ENCODE results near the gene ZNF106.
A peak's percentile ranks its signal among the peaks of the same experiment; 100 is the strongest.

The ZNF106 gene

GRCh38 chr15:42374810-42375209, 116.1 kb downstream of the ZNF106 start:
- Histone ChIP-seq H3K4me2 (ENCODE audit: low read length) (no peak overlapping the region), H3K18ac (ENCODE audit: low read length) (no peak overlapping the region), H3K4me1 (ENCODE audit: control insufficient read depth in 1 of 2, insufficient read depth in 2 of 2, low read length in 2 of 2) (no peaks in the 10 kb centered on the region), H2BK5ac (ENCODE audit: low read depth, low read length, poor library complexity) (no peak overlapping the region), H2AK5ac (ENCODE audit: low read length) (no peak overlapping the region), H2BK120ac (ENCODE audit: insufficient read depth, low read length, poor library complexity) (no peak overlapping the region), H3K79me1 (ENCODE audit: low read length) (no peaks in the 10 kb centered on the region), H3K9me3 (ENCODE audit: insufficient read depth, low read depth, low read length) (no peaks in the 10 kb centered on the region), H3K36me3 (ENCODE audit: control insufficient read depth in 1 of 2, insufficient read depth in 2 of 2, low read length in 2 of 2) (no peaks in the 10 kb centered on the region), H3K4me3 (ENCODE audit: low read depth, low read length) (no peak overlapping the region), H3K23ac (ENCODE audit: low read length) (no peak overlapping the region), H3K79me2 (ENCODE audit: control insufficient read depth, insufficient read depth, low read length, poor library complexity) (no peaks in the 10 kb centered on the region), H4K91ac (ENCODE audit: low read depth, low read length) (no peak overlapping the region), H3K4ac (ENCODE audit: low read depth, low read length) (no peak overlapping the region), H3K27ac (ENCODE audit: low read depth, low read length) (no peak overlapping the region), H4K8ac (ENCODE audit: low read depth, low read length) (no peak overlapping the region), H2AFZ (ENCODE audit: insufficient read depth, low read length, poor library complexity) (no peak overlapping the region), H3K14ac (ENCODE audit: low read length) (no peak overlapping the region), H4K12ac (ENCODE audit: low read depth, low read length) (no peak overlapping the region), H3K27me3 (ENCODE audit: insufficient read depth, low read length) (no peaks in the 10 kb centered on the region), H3K9ac (ENCODE audit: low read length) (no peak overlapping the region), H2BK12ac (ENCODE audit: low read length) (no peak overlapping the region)
- no peak for DNase-seq
- no CpG with 5 or more reads among the region's 1 CpG for WGBS (ENCODE audit: extremely low coverage, insufficient coverage, insufficient read length)

GRCh38 chr15:42373936-42374335, 117.0 kb downstream of the ZNF106 start:
- DNase-seq = no peak
- H2BK120ac ChIP-seq (ENCODE audit: insufficient read depth, low read length, poor library complexity) = no peak overlapping the region
- H4K12ac ChIP-seq (ENCODE audit: low read depth, low read length) = no peak overlapping the region
- H3K27me3 ChIP-seq (ENCODE audit: insufficient read depth, low read length) = no peaks in the 10 kb centered on the region
- H3K14ac ChIP-seq (ENCODE audit: low read length) = no peak overlapping the region
- H2BK5ac ChIP-seq (ENCODE audit: low read depth, low read length, poor library complexity) = no peak overlapping the region
- H3K4ac ChIP-seq (ENCODE audit: low read depth, low read length) = no peak overlapping the region
- H2AK5ac ChIP-seq (ENCODE audit: low read length) = no peak overlapping the region
- H3K18ac ChIP-seq (ENCODE audit: low read length) = no peak overlapping the region
- H3K79me1 ChIP-seq (ENCODE audit: low read length) = no peaks in the 10 kb centered on the region
- H3K27ac ChIP-seq (ENCODE audit: low read depth, low read length) = no peak overlapping the region
- no peak overlapping the region for H4K8ac ChIP-seq (ENCODE audit: low read depth, low read length)
- H3K4me3 ChIP-seq (ENCODE audit: low read depth, low read length) = no peak overlapping the region
- no peaks in the 10 kb centered on the region for H3K36me3 ChIP-seq (ENCODE audit: control insufficient read depth in 1 of 2, insufficient read depth in 2 of 2, low read length in 2 of 2)
- no peak overlapping the region for H3K4me2 ChIP-seq (ENCODE audit: low read length)
- no peak overlapping the region for H4K91ac ChIP-seq (ENCODE audit: low read depth, low read length)
- no peak overlapping the region for H3K9ac ChIP-seq (ENCODE audit: low read length)
- no peaks in the 10 kb centered on the region for H3K9me3 ChIP-seq (ENCODE audit: insufficient read depth, low read depth, low read length)
- no peak overlapping the region for H3K23ac ChIP-seq (ENCODE audit: low read length)
- no peaks in the 10 kb centered on the region for H3K79me2 ChIP-seq (ENCODE audit: control insufficient read depth, insufficient read depth, low read length, poor library complexity)
- H2BK12ac ChIP-seq (ENCODE audit: low read length) = no peak overlapping the region
- no CpG with 5 or more reads among the region's 4 CpGs for WGBS (ENCODE audit: extremely low coverage, insufficient coverage, insufficient read length)
- H2AFZ ChIP-seq (ENCODE audit: insufficient read depth, low read length, poor library complexity) = no peak overlapping the region
- H3K4me1 ChIP-seq (ENCODE audit: control insufficient read depth in 1 of 2, insufficient read depth in 2 of 2, low read length in 2 of 2) = no peaks in the 10 kb centered on the region

DNA sequence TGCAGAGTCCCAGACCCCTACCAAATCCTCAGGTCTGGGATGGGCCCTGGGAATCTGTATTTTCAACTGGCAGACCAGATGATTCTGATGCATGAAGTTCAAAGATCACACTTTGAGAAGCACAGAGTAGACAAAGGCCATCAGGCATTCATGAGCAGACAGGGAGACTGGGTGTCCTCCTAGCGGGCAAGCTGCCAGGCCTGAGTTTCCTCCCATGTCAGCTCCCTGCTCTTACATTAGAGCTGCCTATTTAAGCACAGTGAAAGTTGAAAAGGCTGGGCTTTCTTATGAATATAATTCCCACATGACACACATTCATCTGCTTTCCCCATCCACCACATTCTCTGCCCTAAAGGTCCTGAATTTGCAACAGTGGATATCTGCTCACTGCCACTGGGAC, 117.7 kb downstream of the ZNF106 start:
- Histone ChIP-seq H3K23ac (ENCODE audit: low read length) (no peak overlapping the region), H2AFZ (ENCODE audit: insufficient read depth, low read length, poor library complexity) (no peak overlapping the region), H3K14ac (ENCODE audit: low read length) (no peak overlapping the region), H3K4me2 (ENCODE audit: low read length) (no peak overlapping the region), H4K91ac (ENCODE audit: low read depth, low read length) (no peak overlapping the region), H3K79me2 (ENCODE audit: control insufficient read depth, insufficient read depth, low read length, poor library complexity) (no peaks in the 10 kb centered on the region), H3K4ac (ENCODE audit: low read depth, low read length) (no peak overlapping the region), H3K4me3 (ENCODE audit: low read depth, low read length) (no peak overlapping the region), H3K27ac (ENCODE audit: low read depth, low read length) (no peak overlapping the region), H3K36me3 (ENCODE audit: control insufficient read depth in 1 of 2, insufficient read depth in 2 of 2, low read length in 2 of 2) (no peaks in the 10 kb centered on the region), H3K9me3 (ENCODE audit: insufficient read depth, low read depth, low read length) (no peaks in the 10 kb centered on the region), H2BK120ac (ENCODE audit: insufficient read depth, low read length, poor library complexity) (no peak overlapping the region), H3K18ac (ENCODE audit: low read length) (no peak overlapping the region), H3K9ac (ENCODE audit: low read length) (no peak overlapping the region), H2BK5ac (ENCODE audit: low read depth, low read length, poor library complexity) (no peak overlapping the region), H3K4me1 (ENCODE audit: control insufficient read depth in 1 of 2, insufficient read depth in 2 of 2, low read length in 2 of 2) (no peaks in the 10 kb centered on the region), H4K8ac (ENCODE audit: low read depth, low read length) (no peak overlapping the region), H4K12ac (ENCODE audit: low read depth, low read length) (no peak overlapping the region), H2BK12ac (ENCODE audit: low read length) (no peak overlapping the region), H3K27me3 (ENCODE audit: insufficient read depth, low read length) (no peaks in the 10 kb centered on the region), H3K79me1 (ENCODE audit: low read length) (no peaks in the 10 kb centered on the region), H2AK5ac (ENCODE audit: low read length) (no peak overlapping the region)
- DNase-seq = no peak
- no CpG with 5 or more reads among the region's 1 CpG for WGBS (ENCODE audit: extremely low coverage, insufficient coverage, insufficient read length)

GRCh38 chr15:42371096-42371495, 119.8 kb downstream of the ZNF106 start:
- no peak overlapping the region for H2BK12ac ChIP-seq (ENCODE audit: low read length)
- no peak overlapping the region for H3K14ac ChIP-seq (ENCODE audit: low read length)
- no peak overlapping the region for H3K9ac ChIP-seq (ENCODE audit: low read length)
- H3K36me3 ChIP-seq (ENCODE audit: control insufficient read depth in 1 of 2, insufficient read depth in 2 of 2, low read length in 2 of 2) = no peaks in the 10 kb centered on the region
- H4K8ac ChIP-seq (ENCODE audit: low read depth, low read length) = no peak overlapping the region
- H3K4me3 ChIP-seq (ENCODE audit: low read depth, low read length) = no peak overlapping the region
- H3K4me1 ChIP-seq (ENCODE audit: control insufficient read depth in 1 of 2, insufficient read depth in 2 of 2, low read length in 2 of 2) = no peaks in the 10 kb centered on the region
- H3K4me2 ChIP-seq (ENCODE audit: low read length) = no peak overlapping the region
- WGBS (ENCODE audit: extremely low coverage, insufficient coverage, insufficient read length) = no CpG with 5 or more reads among the region's 2 CpGs
- H3K79me1 ChIP-seq (ENCODE audit: low read length) = no peaks in the 10 kb centered on the region
- peak in 1 of 2 donors; percentile 14 for DNase-seq
- H2AK5ac ChIP-seq (ENCODE audit: low read length) = no peak overlapping the region
- H3K27me3 ChIP-seq (ENCODE audit: insufficient read depth, low read length) = no peaks in the 10 kb centered on the region
- no peak overlapping the region for H2BK5ac ChIP-seq (ENCODE audit: low read depth, low read length, poor library complexity)
- H3K4ac ChIP-seq (ENCODE audit: low read depth, low read length) = no peak overlapping the region
- no peak overlapping the region for H4K91ac ChIP-seq (ENCODE audit: low read depth, low read length)
- H3K79me2 ChIP-seq (ENCODE audit: control insufficient read depth, insufficient read depth, low read length, poor library complexity) = no peaks in the 10 kb centered on the region
- no peak overlapping the region for H4K12ac ChIP-seq (ENCODE audit: low read depth, low read length)
- no peak overlapping the region for H2BK120ac ChIP-seq (ENCODE audit: insufficient read depth, low read length, poor library complexity)
- no peak overlapping the region for H3K18ac ChIP-seq (ENCODE audit: low read length)
- no peaks in the 10 kb centered on the region for H3K9me3 ChIP-seq (ENCODE audit: insufficient read depth, low read depth, low read length)
- H3K23ac ChIP-seq (ENCODE audit: low read length) = no peak overlapping the region
- no peak overlapping the region for H3K27ac ChIP-seq (ENCODE audit: low read depth, low read length)
- no peak overlapping the region for H2AFZ ChIP-seq (ENCODE audit: insufficient read depth, low read length, poor library complexity)

Measured in trophoblast cell (in vitro differentiated cells and primary cell).